ENCODE results near the gene AP2A1. TPM values are rescaled to one million over a fixed set of nuclear protein-coding genes. Genes with fewer than 3 reads are reported as not detected.

AP2A1 gene
- total and polyA plus RNA-seq, 2 donors (not counting 1 experiment from before 2014, with no cell fraction given), result 64.2 to 95.0 TPM

- Histone ChIP-seq H3K9ac (ENCODE audit: insufficient read depth, low read length) (no peak overlapping the region), H3K4me3 (replicated peaks in 1 of 4; ENCODE audit: control extremely low read depth in 1 of 4, insufficient read depth in 1 of 4, low read depth in 3 of 4, low read length in 4 of 4) (no peak overlapping the region), H3K4me2 (ENCODE audit: extremely low read depth, insufficient read depth, low read length) (no peak overlapping the region), H3K36me3 (ENCODE audit: control insufficient read depth, insufficient read depth, low read length) (peaks cover 14% of the 10 kb centered on the region), H4K20me1 (ENCODE audit: control insufficient read depth, extremely low read depth, insufficient read depth, low read length) (no peaks in the 10 kb centered on the region), H2AFZ (ENCODE audit: low read length) (no peak overlapping the region), H3K79me2 (ENCODE audit: control insufficient read depth, insufficient read depth, low read length) (no peaks in the 10 kb centered on the region), H3K9me3 (ENCODE audit: control insufficient read depth, insufficient read depth, low read depth, low read length) (no peaks in the 10 kb centered on the region), H3K27me3 (ENCODE audit: control insufficient read depth, insufficient read depth, low read length) (no peaks in the 10 kb centered on the region), H3K27ac (ENCODE audit: insufficient read depth, low read length) (no peak overlapping the region), H3K4me1 (ENCODE audit: control insufficient read depth, extremely low read depth, insufficient read depth, low read length) (no peaks in the 10 kb centered on the region)
- no peak for DNase-seq (ENCODE audit: low read depth in 2 of 2)
- TF ChIP-seq EZH2 (IDR thresholded peaks at IDR 0.05; ENCODE audit: low read length, missing control alignments) (no peak), CTCF (conservative IDR thresholded peaks at IDR 0.05 in 1 of 2, IDR thresholded peaks at IDR 0.05 in 1 of 2; ENCODE audit: low read depth in 1 of 2, low read length in 2 of 2) (no peak)
These were observed 70.6 kb downstream of the AP2A1 start for GRCh38 chr19:49837425-49837824.

- Histone ChIP-seq H3K4me1 (ENCODE audit: control insufficient read depth, extremely low read depth, insufficient read depth, low read length) (no peaks in the 10 kb centered on the region), H4K20me1 (ENCODE audit: control insufficient read depth, extremely low read depth, insufficient read depth, low read length) (no peaks in the 10 kb centered on the region), H3K27ac (ENCODE audit: insufficient read depth, low read length) (no peak overlapping the region), H3K36me3 (ENCODE audit: control insufficient read depth, insufficient read depth, low read length) (peaks cover 14% of the 10 kb centered on the region), H3K9ac (ENCODE audit: insufficient read depth, low read length) (no peak overlapping the region), H3K9me3 (ENCODE audit: control insufficient read depth, insufficient read depth, low read depth, low read length) (no peaks in the 10 kb centered on the region), H3K4me3 (replicated peaks in 1 of 4; ENCODE audit: control extremely low read depth in 1 of 4, insufficient read depth in 1 of 4, low read depth in 3 of 4, low read length in 4 of 4) (no peak overlapping the region), H3K27me3 (ENCODE audit: control insufficient read depth, insufficient read depth, low read length) (no peaks in the 10 kb centered on the region), H2AFZ (ENCODE audit: low read length) (no peak overlapping the region), H3K4me2 (ENCODE audit: extremely low read depth, insufficient read depth, low read length) (no peak overlapping the region), H3K79me2 (ENCODE audit: control insufficient read depth, insufficient read depth, low read length) (no peaks in the 10 kb centered on the region)
- peak in 1 of 2 donors; percentile 31 for DNase-seq (ENCODE audit: low read depth in 2 of 2)
- TF ChIP-seq CTCF (conservative IDR thresholded peaks at IDR 0.05 in 1 of 2, IDR thresholded peaks at IDR 0.05 in 1 of 2; ENCODE audit: low read depth in 1 of 2, low read length in 2 of 2), result no peak
- TF ChIP-seq EZH2 (IDR thresholded peaks at IDR 0.05; ENCODE audit: low read length, missing control alignments), result no peak
These were observed 72.2 kb downstream of the AP2A1 start for GRCh38 chr19:49838885-49839588.

- TF ChIP-seq CTCF (conservative IDR thresholded peaks at IDR 0.05 in 1 of 2, IDR thresholded peaks at IDR 0.05 in 1 of 2; ENCODE audit: low read depth in 1 of 2, low read length in 2 of 2) (no peak), EZH2 (IDR thresholded peaks at IDR 0.05; ENCODE audit: low read length, missing control alignments) (no peak)
- no peak for DNase-seq (ENCODE audit: low read depth in 2 of 2)
- H3K9ac ChIP-seq (ENCODE audit: insufficient read depth, low read length), result no peak overlapping the region
- no peak overlapping the region for H3K27ac ChIP-seq (ENCODE audit: insufficient read depth, low read length)
- no peaks in the 10 kb centered on the region for H3K4me1 ChIP-seq (ENCODE audit: control insufficient read depth, extremely low read depth, insufficient read depth, low read length)
- H3K9me3 ChIP-seq (ENCODE audit: control insufficient read depth, insufficient read depth, low read depth, low read length), result no peaks in the 10 kb centered on the region
- H3K4me3 ChIP-seq (replicated peaks in 1 of 4; ENCODE audit: control extremely low read depth in 1 of 4, insufficient read depth in 1 of 4, low read depth in 3 of 4, low read length in 4 of 4), result no peak overlapping the region
- H2AFZ ChIP-seq (ENCODE audit: low read length), result no peak overlapping the region
- H4K20me1 ChIP-seq (ENCODE audit: control insufficient read depth, extremely low read depth, insufficient read depth, low read length), result no peaks in the 10 kb centered on the region
- no peaks in the 10 kb centered on the region for H3K27me3 ChIP-seq (ENCODE audit: control insufficient read depth, insufficient read depth, low read length)
- peaks cover 9% of the 10 kb centered on the region for H3K36me3 ChIP-seq (ENCODE audit: control insufficient read depth, insufficient read depth, low read length)
- H3K79me2 ChIP-seq (ENCODE audit: control insufficient read depth, insufficient read depth, low read length), result no peaks in the 10 kb centered on the region
- no peak overlapping the region for H3K4me2 ChIP-seq (ENCODE audit: extremely low read depth, insufficient read depth, low read length)
These were observed 72.9 kb downstream of the AP2A1 start for GRCh38 chr19:49839713-49840112.

Measured in fibroblast of lung (primary cell).